Activated CD4-positive, alpha-beta memory T cell treated with anti-CD3 and anti-CD28 coated beads, Interleukin-2, amount 10 ng/mL, durations not matched to agents 7 days and 5 days (primary cell): ENCODE results near the gene HNRNPU. TPM values are rescaled to one million over a fixed set of nuclear protein-coding genes. Genes with fewer than 3 reads are reported as not detected.

Experiments
- CTCF ChIA-PET: fragments of 350-600 bp; sonication (Branson Sonifier 250); formaldehyde crosslinking; loops from one replicate; lab custom pipeline; 2021; ENCODE audit warnings: antibody characterized with exemption, inconsistent platforms; lab: Charles Lee
- POLR2A ChIA-PET: fragments of 350-600 bp; sonication (Branson Sonifier 250); formaldehyde crosslinking; loops from one replicate; lab custom pipeline; 2021; ENCODE audit warnings: antibody characterized with exemption; lab: Charles Lee
- DNase-seq: peaks from one replicate; pipeline ENCODE4 v3.0.0-alpha.2; 2020
- H3K27ac Mint-ChIP-seq: one replicate; pipeline ENCODE4 v1.8.0; 2021; ENCODE audit warnings: mild to moderate bottlenecking, mixed read lengths
- H3K27me3 Mint-ChIP-seq: one replicate; pipeline ENCODE4 v1.8.0; 2021; ENCODE audit warnings: mixed read lengths
- H3K36me3 Mint-ChIP-seq: one replicate; pipeline ENCODE4 v1.8.0; 2021; ENCODE audit warnings: low read depth, mixed read lengths
- H3K4me1 Mint-ChIP-seq: one replicate; pipeline ENCODE4 v1.8.0; 2021; ENCODE audit warnings: mixed read lengths
- H3K4me3 Mint-ChIP-seq: one replicate; pipeline ENCODE4 v1.8.0; 2021; ENCODE audit warnings: mild to moderate bottlenecking, mixed read lengths
- H3K9me3 Mint-ChIP-seq: one replicate; pipeline ENCODE4 v1.8.0; 2021; ENCODE audit warnings: mixed read lengths
- total RNA-seq, 2 experiments: library from RNA; stranded (reverse); gene quantifications; one replicate each; pipeline ENCODE4 v1.2.3, GENCODE V29; 2021

The HNRNPU gene
- total RNA-seq, 2 experiments from 2014 or later, result 364 to 371 TPM

- H3K4me3 Mint-ChIP-seq, result no peak overlapping the region
- ChIA-PET CTCF (interaction anchor here (0.8 to 2.0 kb wide), 4 partner anchors 12 to 208 kb away, joined by 3 to 8 read pairs (median 4); no protein-coding TSS in a partner anchor), POLR2A (interaction anchor here (1.2 kb wide), 1 partner anchor 22 kb away, joined by 3 read pairs; the partner anchor contains the start of gene COX20)
- H3K36me3 Mint-ChIP-seq, result no peaks in the 10 kb centered on the region
- DNase-seq, result no peak
- no peak overlapping the region for H3K27ac Mint-ChIP-seq
- peaks cover 16% of the 10 kb centered on the region for H3K27me3 Mint-ChIP-seq
- H3K9me3 Mint-ChIP-seq, result no peaks in the 10 kb centered on the region
- H3K4me1 Mint-ChIP-seq, result peaks cover 6% of the 10 kb centered on the region
Observed at GRCh38 chr1:244813327-244813726, 51.0 kb downstream of the HNRNPU start.

- ChIA-PET CTCF (no interaction called here), POLR2A (interaction anchor here (0.8 kb wide), 1 partner anchor 9 kb away, joined by 3 read pairs; no protein-coding TSS in a partner anchor)
- H3K36me3 Mint-ChIP-seq, result no peaks in the 10 kb centered on the region
- H3K4me3 Mint-ChIP-seq, result no peak overlapping the region
- no peaks in the 10 kb centered on the region for H3K9me3 Mint-ChIP-seq
- DNase-seq, result no peak
- no peak overlapping the region for H3K27ac Mint-ChIP-seq
- H3K4me1 Mint-ChIP-seq, result peaks cover 6% of the 10 kb centered on the region
- peaks cover 8% of the 10 kb centered on the region for H3K27me3 Mint-ChIP-seq
Observed at GRCh38 chr1:244810221-244810620, 54.1 kb downstream of the HNRNPU start.

GRCh38 chr1:244807138-244807537 lies 57.2 kb downstream of the HNRNPU start:
- DNase-seq, result no peak
- no peaks in the 10 kb centered on the region for H3K4me1 Mint-ChIP-seq
- no peaks in the 10 kb centered on the region for H3K9me3 Mint-ChIP-seq
- ChIA-PET CTCF (interaction anchor here (0.7 to 1.4 kb wide), 2 partner anchors 11 to 181 kb away, joined by 3 to 4 read pairs; no protein-coding TSS in a partner anchor), POLR2A (no interaction called here)
- H3K27me3 Mint-ChIP-seq, result peaks cover 5% of the 10 kb centered on the region
- H3K27ac Mint-ChIP-seq, result no peak overlapping the region
- H3K36me3 Mint-ChIP-seq, result no peaks in the 10 kb centered on the region
- no peak overlapping the region for H3K4me3 Mint-ChIP-seq

GRCh38 chr1:244804841-244805240 lies 59.5 kb downstream of the HNRNPU start:
- DNase-seq, result no peak
- ChIA-PET POLR2A (no interaction called here), CTCF (no interaction called here)
- Mint-ChIP-seq H3K27me3 (peaks cover 7% of the 10 kb centered on the region), H3K9me3 (no peaks in the 10 kb centered on the region), H3K4me3 (no peak overlapping the region), H3K4me1 (peaks cover 5% of the 10 kb centered on the region), H3K36me3 (no peaks in the 10 kb centered on the region), H3K27ac (no peak overlapping the region)

GRCh38 chr1:244802556-244803239 lies 61.6 kb downstream of the HNRNPU start:
- DNase-seq, result no peak
- ChIA-PET POLR2A (interaction anchor here (0.8 to 2.3 kb wide), 4 partner anchors 32 to 240 kb away, joined by 3 to 9 read pairs (median 4); partner anchors contain the start of genes COX20 and HNRNPU), CTCF (interaction anchor here (1.9 to 3.4 kb wide), 5 partner anchors 10 to 249 kb away, joined by 7 to 55 read pairs (median 11); no protein-coding TSS in a partner anchor)
- no peak overlapping the region for H3K4me3 Mint-ChIP-seq
- H3K36me3 Mint-ChIP-seq, result no peaks in the 10 kb centered on the region
- H3K4me1 Mint-ChIP-seq, result peaks cover 5% of the 10 kb centered on the region
- H3K27me3 Mint-ChIP-seq, result peaks cover 4% of the 10 kb centered on the region
- H3K9me3 Mint-ChIP-seq, result no peaks in the 10 kb centered on the region
- H3K27ac Mint-ChIP-seq, result no peak overlapping the region

- Mint-ChIP-seq H3K36me3 (no peaks in the 10 kb centered on the region), H3K4me1 (peaks cover 5% of the 10 kb centered on the region), H3K4me3 (no peak overlapping the region), H3K9me3 (no peaks in the 10 kb centered on the region), H3K27me3 (peaks cover 4% of the 10 kb centered on the region), H3K27ac (no peak overlapping the region)
- no peak for DNase-seq
- ChIA-PET POLR2A (interaction anchor here (0.8 to 2.3 kb wide), 5 partner anchors 8 to 241 kb away, joined by 3 to 9 read pairs (median 4); partner anchors contain the start of genes COX20 and HNRNPU), CTCF (interaction anchor here (0.6 to 3.4 kb wide), 16 partner anchors 11 to 250 kb away, joined by 3 to 55 read pairs (median 6); partner anchors contain the start of gene COX20)
Observed at GRCh38 chr1:244802041-244802440, 62.3 kb downstream of the HNRNPU start.

GRCh38 chr1:244801246-244801645 lies 63.1 kb downstream of the HNRNPU start:
- Mint-ChIP-seq H3K27me3 (peaks cover 4% of the 10 kb centered on the region), H3K9me3 (no peaks in the 10 kb centered on the region), H3K4me3 (no peak overlapping the region), H3K27ac (no peak overlapping the region), H3K4me1 (peaks cover 5% of the 10 kb centered on the region), H3K36me3 (no peaks in the 10 kb centered on the region)
- peak; percentile 51 for DNase-seq
- ChIA-PET CTCF (interaction anchor here (0.6 to 3.4 kb wide), 19 partner anchors 11 to 250 kb away, joined by 3 to 55 read pairs (median 6); partner anchors contain the start of genes COX20 and HNRNPU), POLR2A (interaction anchor here (0.8 to 2.3 kb wide), 4 partner anchors 9 to 242 kb away, joined by 3 to 9 read pairs (median 4); partner anchors contain the start of gene COX20)

- Mint-ChIP-seq H3K27ac (no peak overlapping the region), H3K27me3 (peaks cover 4% of the 10 kb centered on the region), H3K36me3 (no peaks in the 10 kb centered on the region), H3K4me1 (peaks cover 5% of the 10 kb centered on the region), H3K9me3 (no peaks in the 10 kb centered on the region), H3K4me3 (no peak overlapping the region)
- POLR2A ChIA-PET, result interaction anchor here (1.5 to 2.3 kb wide), 2 partner anchors 34 to 47 kb away, joined by 4 to 9 read pairs; partner anchors contain the start of gene COX20
- DNase-seq, result no peak
- CTCF ChIA-PET, result interaction anchor here (0.6 to 3.4 kb wide), 15 partner anchors 11 to 251 kb away, joined by 3 to 55 read pairs (median 6); partner anchors contain the start of genes COX20 and HNRNPU
Observed at GRCh38 chr1:244800821-244801220, 63.5 kb downstream of the HNRNPU start.

Other genes starting within 250 kb of the HNRNPU start
- gene DESI2, start 211.4 kb downstream of the HNRNPU start, total RNA-seq, result 10 to 100 TPM; 26.6 to 31.4 TPM
- 10 to 100 TPM; 22.2 to 22.9 TPM for gene COX20, start 28.9 kb downstream of the HNRNPU start, total RNA-seq